Measurements from ENCODE around the gene HDAC9.

- TF ChIP-seq CTCF (IDR thresholded peaks at IDR 0.05) (no peak), POLR2A (IDR thresholded peaks at IDR 0.05) (no peak)
Measured at GRCh38 chr7:18740579-18740988, 245.0 kb downstream of the HDAC9 start.
